IPS DF 6.9 (cell line): ENCODE results near the gene TTLL5.
"Not testable (repeated sequence)": the region's sequence is repeated elsewhere in the genome, so short reads cannot be mapped to it uniquely, and the experiment has no call there.

ENCODE experiments used
- DNase-seq: peaks from one replicate; pipeline ENCODE4 v3.0.0-alpha.2; 2013; ENCODE audit warnings: low read depth, low spot score
- H3K27ac ChIP-seq: one replicate; pipeline ENCODE4 v1.5.1; 2013; ENCODE audit warnings: low read length, control low read depth
- H3K27me3 ChIP-seq: 2 replicates; pipeline ENCODE4 v1.6.1; 2013; ENCODE audit warnings: mild to moderate bottlenecking, low read length; ENCODE audit not compliant: control insufficient read depth, insufficient read depth
- H3K36me3 ChIP-seq: 2 replicates; pipeline ENCODE4 v1.6.1; 2013; ENCODE audit warnings: low read length; ENCODE audit not compliant: control insufficient read depth, insufficient read depth
- H3K4me1 ChIP-seq: 2 replicates; pipeline ENCODE4 v1.6.1; 2013; ENCODE audit warnings: low read length; ENCODE audit not compliant: control insufficient read depth, insufficient read depth
- H3K4me3 ChIP-seq: 2 replicates; pipeline ENCODE4 v1.5.1; 2013; ENCODE audit warnings: mild to moderate bottlenecking, low read length
- H3K9me3 ChIP-seq: 2 replicates; pipeline ENCODE4 v1.6.1; 2013; ENCODE audit warnings: low read length, inconsistent platforms; ENCODE audit not compliant: control insufficient read depth, insufficient read depth
- WGBS: extraction: QIAGEN DNeasy Blood & Tissue Kit; methylation state at CpG from one replicate; pipeline ENCODE4 v1.1.7; 2013; ENCODE audit warnings: mixed read lengths, missing lambda C conversion rate; ENCODE audit not compliant: insufficient read length, insufficient coverage; 5-methylcytosine and 5-hydroxymethylcytosine counted together

TTLL5 gene

DNA sequence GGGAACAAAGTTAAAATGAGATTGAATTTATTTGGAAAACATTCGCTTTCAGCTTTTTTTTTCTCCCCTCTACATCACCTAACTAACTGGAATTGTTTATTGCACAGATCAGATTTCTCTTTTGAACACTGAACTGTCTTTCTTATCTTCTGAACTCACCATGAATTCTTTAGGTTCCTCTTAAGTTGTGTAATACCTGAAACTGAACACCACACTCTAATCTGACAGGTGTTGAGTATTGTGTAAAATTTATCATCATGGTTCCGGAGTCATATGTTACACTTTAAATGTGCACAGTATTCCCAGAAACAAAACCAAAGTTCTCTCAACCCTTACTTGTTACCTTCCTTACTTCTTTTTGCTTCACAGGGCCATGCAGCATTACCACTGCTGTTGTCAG lies 254.0 kb downstream of the TTLL5 start:
- H3K9me3 ChIP-seq = no peaks in the 10 kb centered on the region
- H3K27me3 ChIP-seq = no peaks in the 10 kb centered on the region
- no peaks in the 10 kb centered on the region for H3K36me3 ChIP-seq
- no peak overlapping the region for H3K4me3 ChIP-seq
- no peaks in the 10 kb centered on the region for H3K4me1 ChIP-seq
- H3K27ac ChIP-seq = no peak overlapping the region
- WGBS = no CpG with 5 or more reads among the region's 2 CpGs
- DNase-seq = no peak

GRCh38 chr14:75917322-75917945 lies 256.4 kb downstream of the TTLL5 start:
- H3K36me3 ChIP-seq = no peaks in the 10 kb centered on the region
- H3K27ac ChIP-seq = no peak overlapping the region
- H3K9me3 ChIP-seq = no peaks in the 10 kb centered on the region
- no peak for DNase-seq
- no peak overlapping the region for H3K4me3 ChIP-seq
- no peaks in the 10 kb centered on the region for H3K27me3 ChIP-seq
- no CpG with 5 or more reads among the region's 10 CpGs for WGBS
- H3K4me1 ChIP-seq = no peaks in the 10 kb centered on the region

DNA sequence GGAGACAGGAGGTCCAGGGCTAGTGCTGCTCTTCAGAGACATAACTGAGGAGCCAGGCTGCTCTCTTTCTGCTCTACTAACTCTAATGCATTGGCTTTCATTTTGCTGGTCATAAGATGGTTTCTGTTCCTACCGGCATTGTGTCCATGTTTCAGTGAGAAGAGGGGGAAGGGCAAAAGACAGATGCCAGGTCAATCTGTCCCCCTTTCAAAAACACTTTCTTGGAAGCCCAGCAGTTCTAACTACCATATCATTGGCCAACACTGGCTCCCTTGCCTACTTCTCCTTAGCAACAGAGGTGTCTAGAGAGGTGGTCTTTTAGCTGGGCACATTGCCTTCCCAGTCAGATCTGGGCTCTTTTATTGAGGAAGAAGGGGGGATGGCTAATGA lies 256.9 kb downstream of the TTLL5 start:
- Histone ChIP-seq H3K27ac (no peak overlapping the region), H3K9me3 (no peaks in the 10 kb centered on the region), H3K27me3 (no peaks in the 10 kb centered on the region), H3K4me1 (no peaks in the 10 kb centered on the region), H3K36me3 (no peaks in the 10 kb centered on the region), H3K4me3 (no peak overlapping the region)
- no peak for DNase-seq
- WGBS = no CpG with 5 or more reads among the region's 1 CpG

DNA sequence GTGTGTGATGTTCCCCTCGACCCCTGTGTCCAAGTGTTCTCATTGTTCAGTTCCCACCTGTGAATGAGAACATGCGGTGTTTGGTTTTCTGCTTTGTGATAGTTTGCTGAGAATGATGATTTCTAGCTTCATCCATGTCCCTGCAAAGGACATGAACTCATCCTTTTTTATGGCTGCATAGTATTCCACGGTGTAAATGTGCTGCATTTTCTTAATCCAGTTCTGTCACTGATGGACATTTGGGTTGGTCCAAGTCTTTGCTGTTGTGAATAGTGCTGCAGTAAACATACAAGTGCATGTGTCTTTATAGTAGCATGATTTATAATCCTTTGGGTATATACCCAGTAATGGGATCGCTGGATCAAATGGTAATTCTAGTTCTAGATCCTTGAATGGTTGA lies 259.4 kb downstream of the TTLL5 start:
- H3K4me3 ChIP-seq, H3K36me3 ChIP-seq, H3K27me3 ChIP-seq, H3K27ac ChIP-seq, DNase-seq, H3K4me1 ChIP-seq, H3K9me3 ChIP-seq: not testable (repeated sequence)
- WGBS = no CpG with 5 or more reads among the region's 4 CpGs

GRCh38 chr14:75925141-75925840 lies 264.2 kb downstream of the TTLL5 start:
- WGBS = no CpG with 5 or more reads among the region's 54 CpGs
- not testable (repeated sequence) for DNase-seq, H3K36me3 ChIP-seq, H3K9me3 ChIP-seq, H3K4me1 ChIP-seq, H3K27me3 ChIP-seq, H3K4me3 ChIP-seq, H3K27ac ChIP-seq

GRCh38 chr14:75926431-75927115 lies 265.5 kb downstream of the TTLL5 start:
- no peaks in the 10 kb centered on the region for H3K27me3 ChIP-seq
- no peaks in the 10 kb centered on the region for H3K36me3 ChIP-seq
- H3K9me3 ChIP-seq = no peaks in the 10 kb centered on the region
- DNase-seq = no peak
- no peak overlapping the region for H3K27ac ChIP-seq
- H3K4me1 ChIP-seq = no peaks in the 10 kb centered on the region
- no peak overlapping the region for H3K4me3 ChIP-seq
- no CpG with 5 or more reads among the region's 4 CpGs for WGBS

- H3K36me3 ChIP-seq = no peaks in the 10 kb centered on the region
- no peak overlapping the region for H3K27ac ChIP-seq
- H3K4me3 ChIP-seq = no peak overlapping the region
- no peaks in the 10 kb centered on the region for H3K9me3 ChIP-seq
- no peaks in the 10 kb centered on the region for H3K4me1 ChIP-seq
- no peaks in the 10 kb centered on the region for H3K27me3 ChIP-seq
- no peak for DNase-seq
- WGBS = no CpG with 5 or more reads among the region's 6 CpGs
Observed at GRCh38 chr14:75927564-75928087, 266.6 kb downstream of the TTLL5 start.

DNA sequence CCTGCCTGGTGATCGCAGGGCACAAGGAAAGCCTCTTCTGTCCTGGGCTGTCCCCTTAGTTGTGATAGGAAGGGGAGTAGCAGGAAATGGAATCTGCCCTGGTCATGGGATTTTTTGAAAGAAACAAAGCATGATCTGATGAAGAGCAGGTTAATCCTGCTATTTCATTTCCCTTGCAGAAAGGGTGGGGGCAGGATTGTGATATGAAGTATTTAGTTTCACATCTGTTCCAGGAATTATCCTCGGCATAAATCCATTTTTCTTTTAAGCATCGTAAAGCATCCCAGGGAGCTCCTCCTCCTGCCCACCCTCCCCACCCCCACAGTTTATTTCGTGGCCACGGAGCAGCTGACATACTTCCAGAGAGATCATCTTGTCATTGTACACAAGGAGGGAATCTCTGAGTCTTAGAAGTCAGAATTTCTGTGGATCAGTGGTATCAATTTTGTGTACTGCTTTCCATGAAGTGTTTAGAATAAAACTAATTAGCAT lies 267.7 kb downstream of the TTLL5 start:
- Histone ChIP-seq H3K4me1 (no peaks in the 10 kb centered on the region), H3K27me3 (no peaks in the 10 kb centered on the region), H3K36me3 (no peaks in the 10 kb centered on the region), H3K9me3 (no peaks in the 10 kb centered on the region), H3K27ac (no peak overlapping the region), H3K4me3 (no peak overlapping the region)
- no peak for DNase-seq
- no CpG with 5 or more reads among the region's 5 CpGs for WGBS

GRCh38 chr14:75933712-75934296 lies 272.8 kb downstream of the TTLL5 start:
- H3K27ac ChIP-seq = no peak overlapping the region
- H3K36me3 ChIP-seq = no peaks in the 10 kb centered on the region
- no peaks in the 10 kb centered on the region for H3K27me3 ChIP-seq
- DNase-seq = no peak
- WGBS = no CpG with 5 or more reads among the region's 2 CpGs
- H3K4me1 ChIP-seq = no peaks in the 10 kb centered on the region
- no peaks in the 10 kb centered on the region for H3K9me3 ChIP-seq
- H3K4me3 ChIP-seq = no peak overlapping the region

- no peak overlapping the region for H3K27ac ChIP-seq
Observed at GRCh38 chr14:75934998-75935628, 274.1 kb downstream of the TTLL5 start.

More at GRCh38 chr14:75934998-75935628, 274.1 kb downstream of the TTLL5 start:
- no CpG with 5 or more reads among the region's 2 CpGs for WGBS
- Histone ChIP-seq H3K36me3 (no peaks in the 10 kb centered on the region), H3K4me1 (no peaks in the 10 kb centered on the region), H3K9me3 (no peaks in the 10 kb centered on the region), H3K4me3 (no peak overlapping the region), H3K27me3 (no peaks in the 10 kb centered on the region)
- DNase-seq = no peak
